Activated CD8-positive, alpha-beta memory T cell treated with anti-CD3 and anti-CD28 coated beads for 36 hours (primary cell): ENCODE measurements around the gene OASL. TPM values are rescaled to one million over a fixed set of nuclear protein-coding genes. Genes with fewer than 3 reads are reported as not detected.

Experiments used
- CTCF ChIA-PET: fragments of 350-600 bp; sonication (Branson Sonifier 250); formaldehyde crosslinking; loops from one replicate; lab custom pipeline; 2021; ENCODE audit warnings: antibody characterized with exemption; lab: Charles Lee
- POLR2A ChIA-PET: fragments of 350-600 bp; sonication (Branson Sonifier 250); formaldehyde crosslinking; loops from one replicate; lab custom pipeline; 2021; ENCODE audit warnings: antibody characterized with exemption; lab: Charles Lee
- total RNA-seq, 2 experiments: library from RNA; stranded (reverse); gene quantifications; one replicate each; pipeline ENCODE4 v1.2.3, GENCODE V29; 2021

OASL gene
- total RNA-seq, 2 experiments from 2014 or later, result 3.0 to 3.3 TPM

GRCh38 chr12:120979862-120980696, 59.0 kb downstream of the OASL start:
- ChIA-PET POLR2A (no interaction called here), CTCF (interaction anchor here (0.7 to 1.2 kb wide), 2 partner anchors 8 to 12 kb away, joined by 3 to 4 read pairs; no protein-coding TSS in a partner anchor)

- ChIA-PET CTCF (no interaction called here), POLR2A (no interaction called here)
Observed at GRCh38 chr12:120979220-120979861, 59.7 kb downstream of the OASL start.

- POLR2A ChIA-PET, result no interaction called here
- CTCF ChIA-PET, result no interaction called here
Observed at GRCh38 chr12:120978296-120979219, 60.5 kb downstream of the OASL start, which contains the start of gene HNF1A. TSS of gene HNF1A (plus strand) at chr12:120978543. CDS start at chr12:120978769, 226 bp downstream.

- ChIA-PET POLR2A (no interaction called here), CTCF (no interaction called here)
Observed at GRCh38 chr12:120977531-120978295, 61.3 kb downstream of the OASL start.

GRCh38 chr12:120972870-120973543, 66.0 kb downstream of the OASL start:
- ChIA-PET CTCF (interaction anchor here (1.1 to 2.5 kb wide), 7 partner anchors 8 to 346 kb away, joined by 3 to 10 read pairs (median 4); no protein-coding TSS in a partner anchor), POLR2A (no interaction called here)

- CTCF ChIA-PET, result interaction anchor here (0.6 to 2.5 kb wide), 24 partner anchors 9 to 389 kb away, joined by 3 to 10 read pairs (median 4); partner anchors contain the start of gene UNC119B
- POLR2A ChIA-PET, result interaction anchor here (0.6 to 0.8 kb wide), 3 partner anchors 9 to 153 kb away, joined by 3 to 5 read pairs (median 4); no protein-coding TSS in a partner anchor
Observed at GRCh38 chr12:120971299-120972180, 67.5 kb downstream of the OASL start.

GRCh38 chr12:120970310-120970709, 68.7 kb downstream of the OASL start:
- CTCF ChIA-PET, result no interaction called here
- POLR2A ChIA-PET, result no interaction called here

Other genes starting within 250 kb of the OASL start
- gene SPPL3, start 134.9 kb downstream of the OASL start, total RNA-seq, result 10 to 100 TPM; 30.6 to 31.0 TPM
- gene HNF1A, start 60.7 kb downstream of the OASL start, total RNA-seq, result not detected
- gene C12orf43, start 22.8 kb downstream of the OASL start, total RNA-seq, result 10 to 100 TPM; 34.9 to 35.2 TPM
- 1 to 10 TPM; 3.4 to 5.0 TPM for gene P2RX7, start 93.6 kb upstream of the OASL start, total RNA-seq
- gene P2RX4, start 170.9 kb upstream of the OASL start, total RNA-seq, result 10 to 100 TPM; 30.7 to 35.0 TPM